Sigmoid colon (tissue), 4 donors: ENCODE data around the gene PLPP3.

Source experiments
- EP300 ChIP-seq, 4 donors: sonication (generic); formaldehyde crosslinking; IDR thresholded peaks; one replicate each; pipeline ENCODE4 v1.6.1; 2017; ENCODE audit warnings: antibody characterized with exemption in 4 of 4
- POLR2A ChIP-seq, 2 donors: fragments of 450-650 bp; IDR thresholded peaks; one replicate each; pipeline ENCODE4 v1.6.1; 2016; ENCODE audit warnings: antibody characterized with exemption in 2 of 2, mild to moderate bottlenecking in 2 of 2, moderate library complexity in 2 of 2
- POLR2AphosphoS5 ChIP-seq, 4 donors: sonication (generic); formaldehyde crosslinking; IDR thresholded peaks; one replicate each; pipeline ENCODE4 v1.6.1; 2017; ENCODE audit warnings: antibody characterized with exemption in 4 of 4
- TF ChIP-seq, protein P1 (sequence below), 4 experiments: fragments of 450-650 bp in 3 of 4; fragments of 200-600 bp in 1 of 4; IDR thresholded peaks; one replicate each; pipeline ENCODE4 v1.5.1; 2016 to 2019; ENCODE audit warnings: antibody characterized with exemption in 4 of 4, mild to moderate bottlenecking in 3 of 4, moderate library complexity in 2 of 4

DNA sequence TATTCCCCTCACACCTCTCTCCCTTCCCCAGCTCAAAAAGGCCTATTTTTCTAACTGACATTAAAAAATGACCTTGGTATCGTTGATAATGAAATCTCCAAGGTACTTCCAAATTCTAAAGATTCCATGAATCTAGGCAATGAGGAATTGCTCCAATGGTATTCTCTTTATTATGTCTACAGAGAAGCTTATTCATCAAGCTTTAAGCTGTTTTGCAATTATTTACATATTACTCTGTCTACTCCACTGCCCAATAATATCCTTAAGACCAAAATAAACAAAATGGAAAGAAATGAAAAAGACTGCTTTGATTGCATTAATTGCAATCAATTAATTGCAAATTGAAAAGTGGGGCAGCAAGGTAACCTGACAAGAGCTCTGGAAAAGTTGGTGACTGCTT lies 7.9 kb downstream of the PLPP3 start:
- TF ChIP-seq POLR2AphosphoS5 (IDR thresholded peaks at IDR 0.05) (no peak), POLR2A (IDR thresholded peaks at IDR 0.05) (no peak), EP300 (IDR thresholded peaks at IDR 0.05) (no peak)
- TF ChIP-seq, protein P1, sequence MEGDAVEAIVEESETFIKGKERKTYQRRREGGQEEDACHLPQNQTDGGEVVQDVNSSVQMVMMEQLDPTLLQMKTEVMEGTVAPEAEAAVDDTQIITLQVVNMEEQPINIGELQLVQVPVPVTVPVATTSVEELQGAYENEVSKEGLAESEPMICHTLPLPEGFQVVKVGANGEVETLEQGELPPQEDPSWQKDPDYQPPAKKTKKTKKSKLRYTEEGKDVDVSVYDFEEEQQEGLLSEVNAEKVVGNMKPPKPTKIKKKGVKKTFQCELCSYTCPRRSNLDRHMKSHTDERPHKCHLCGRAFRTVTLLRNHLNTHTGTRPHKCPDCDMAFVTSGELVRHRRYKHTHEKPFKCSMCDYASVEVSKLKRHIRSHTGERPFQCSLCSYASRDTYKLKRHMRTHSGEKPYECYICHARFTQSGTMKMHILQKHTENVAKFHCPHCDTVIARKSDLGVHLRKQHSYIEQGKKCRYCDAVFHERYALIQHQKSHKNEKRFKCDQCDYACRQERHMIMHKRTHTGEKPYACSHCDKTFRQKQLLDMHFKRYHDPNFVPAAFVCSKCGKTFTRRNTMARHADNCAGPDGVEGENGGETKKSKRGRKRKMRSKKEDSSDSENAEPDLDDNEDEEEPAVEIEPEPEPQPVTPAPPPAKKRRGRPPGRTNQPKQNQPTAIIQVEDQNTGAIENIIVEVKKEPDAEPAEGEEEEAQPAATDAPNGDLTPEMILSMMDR (IDR thresholded peaks at IDR 0.05): no peak
